GM23248 (cell line): ENCODE measurements around the gene EHD4. TPM values are rescaled to one million over a fixed set of nuclear protein-coding genes. Genes with fewer than 3 reads are reported as not detected.

Experiments
- DNase-seq: peaks from one replicate; pipeline ENCODE4 v3.0.0-alpha.2; 2015
- H2AFZ ChIP-seq: fragments of 200-600 bp; sonication (generic); 2 replicates; pipeline ENCODE4 v1.6.1; 2016; ENCODE audit warnings: antibody characterized with exemption
- H3F3A ChIP-seq: fragments of 200-600 bp; sonication (generic); 2 replicates; pipeline ENCODE4 v1.6.1; 2016; ENCODE audit warnings: mild to moderate bottlenecking, antibody characterized with exemption, mixed run types; ENCODE audit not compliant: insufficient read depth
- H3K27ac ChIP-seq: fragments of 200-600 bp; sonication (generic); 2 replicates; pipeline ENCODE4 v1.5.1; 2016; ENCODE audit warnings: mild to moderate bottlenecking
- H3K27me3 ChIP-seq: fragments of 200-600 bp; sonication (generic); replicated peaks from 2 replicates; pipeline ENCODE4 v1.6.1; 2016; ENCODE audit warnings: mild to moderate bottlenecking; ENCODE audit not compliant: insufficient read depth
- H3K36me3 ChIP-seq: fragments of 200-600 bp; sonication (generic); 2 replicates; pipeline ENCODE4 v1.6.1; 2016; ENCODE audit warnings: low read depth, mild to moderate bottlenecking
- H3K4me1 ChIP-seq: fragments of 200-600 bp; sonication (generic); 2 replicates; pipeline ENCODE4 v1.6.1; 2016; ENCODE audit warnings: mild to moderate bottlenecking; ENCODE audit not compliant: insufficient read depth
- H3K4me2 ChIP-seq: fragments of 200-600 bp; sonication (generic); one replicate; pipeline ENCODE4 v1.6.1; 2016; ENCODE audit warnings: mild to moderate bottlenecking; ENCODE audit not compliant: unreplicated experiment
- H3K4me3 ChIP-seq: fragments of 200-600 bp; sonication (generic); 2 replicates; pipeline ENCODE4 v1.5.1; 2016; ENCODE audit warnings: mild to moderate bottlenecking
- H3K79me2 ChIP-seq: fragments of 200-600 bp; sonication (generic); 2 replicates; pipeline ENCODE4 v1.6.1; 2016; ENCODE audit warnings: mild to moderate bottlenecking; ENCODE audit not compliant: insufficient read depth
- H3K9ac ChIP-seq: fragments of 200-600 bp; sonication (generic); 2 replicates; pipeline ENCODE4 v1.6.1; 2016; ENCODE audit warnings: mild to moderate bottlenecking
- H3K9me2 ChIP-seq: fragments of 200-600 bp; sonication (generic); 2 replicates; pipeline ENCODE4 v1.6.1; 2016; ENCODE audit warnings: mixed run types, mild to moderate bottlenecking, moderate library complexity; ENCODE audit not compliant: insufficient read depth
- H3K9me3 ChIP-seq: fragments of 200-600 bp; sonication (generic); one replicate; pipeline ENCODE4 v1.6.1; 2017; ENCODE audit warnings: low read depth
- H4K20me1 ChIP-seq: fragments of 200-600 bp; sonication (generic); 2 replicates; pipeline ENCODE4 v1.6.0; 2016; ENCODE audit not compliant: insufficient read depth
- EZH2 ChIP-seq: fragments of 200-600 bp; sonication (generic); IDR thresholded peaks from 2 replicates; pipeline ENCODE4 v1.6.1; 2018; ENCODE audit warnings: antibody characterized with exemption, mild to moderate bottlenecking; ENCODE audit not compliant: insufficient read depth, poor library complexity, severe bottlenecking
- EZH2phosphoT487 ChIP-seq: fragments of 200-600 bp; sonication (generic); IDR thresholded peaks from 2 replicates; pipeline ENCODE4 v1.6.1; 2018; ENCODE audit warnings: antibody characterized with exemption, moderate library complexity, mild to moderate bottlenecking, low read depth; ENCODE audit not compliant: insufficient read depth
- WGBS, 2 experiments: methylation state at CpG; one replicate each; pipeline ENCODE4 v1.1.6; 2015 to 2017; ENCODE audit warnings: low lambda C conversion rate in 2 of 2, low coverage in 1 of 2; ENCODE audit errors: missing lambda C conversion rate in 2 of 2; 5-methylcytosine and 5-hydroxymethylcytosine counted together
- in situ Hi-C: fragments of 300-500 bp; cut with MboI; formaldehyde crosslinking; loops from 2 replicates; pipeline ENCODE4 v1.15.0; 2020
- polyA plus RNA-seq: library from polyadenylated mRNA; unstranded; fragments of >200 nt; fragmentation: Nextera tagmentation; extraction: Ambion mirVana; gene quantifications from 2 replicates; pipeline ENCODE4 v1.2.1, GENCODE V29; 2016
- total RNA-seq: library from RNA; depleted of rRNA; stranded (reverse); fragments of >200 nt; shearing (Covaris generic); gene quantifications from 2 replicates; pipeline ENCODE4 v1.2.3, GENCODE V29; 2014

Gene EHD4
- total and polyA plus RNA-seq, 2 experiments from 2014 or later = 17.7 to 18.7 TPM

DNA sequence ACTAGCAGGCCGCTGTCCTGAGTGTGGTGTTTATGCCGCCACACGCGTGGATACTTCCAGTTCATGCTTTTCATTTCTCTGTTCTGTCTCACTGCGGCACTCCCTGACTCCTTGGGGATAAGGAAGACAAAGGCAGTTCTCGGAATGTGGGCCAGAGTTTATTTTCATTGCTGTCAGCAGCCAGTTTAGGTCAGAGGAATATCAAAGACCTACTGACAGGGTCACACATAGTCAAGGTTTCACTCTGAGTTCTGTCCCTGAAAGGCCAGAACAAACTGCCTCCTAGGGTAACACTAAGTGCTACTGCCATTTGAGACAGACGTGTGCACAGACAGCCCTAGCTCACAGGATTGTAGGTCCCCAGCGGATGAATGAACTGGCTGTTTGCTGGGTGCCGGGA lies 51.2 kb downstream of the EHD4 start:
- Histone ChIP-seq H3K9me2 (no peaks in the 10 kb centered on the region), H3K9me3 (no peaks in the 10 kb centered on the region), H3K27me3 (no peaks in the 10 kb centered on the region), H3K4me1 (peaks cover 8% of the 10 kb centered on the region), H3K27ac (no peak overlapping the region), H3K4me2 (no peak overlapping the region), H3K79me2 (peaks cover 5% of the 10 kb centered on the region), H3F3A (peaks cover 5% of the 10 kb centered on the region), H3K36me3 (no peaks in the 10 kb centered on the region), H3K9ac (no peak overlapping the region), H3K4me3 (no peak overlapping the region), H4K20me1 (no peaks in the 10 kb centered on the region), H2AFZ (no peak overlapping the region)
- TF ChIP-seq EZH2 (no peak), EZH2phosphoT487 (no peak)
- DNase-seq = no peak
- in situ Hi-C loops = no loop called here
- 92 to 96% methylated on average over 9 of the region's 9 CpGs for WGBS, 2 experiments

DNA sequence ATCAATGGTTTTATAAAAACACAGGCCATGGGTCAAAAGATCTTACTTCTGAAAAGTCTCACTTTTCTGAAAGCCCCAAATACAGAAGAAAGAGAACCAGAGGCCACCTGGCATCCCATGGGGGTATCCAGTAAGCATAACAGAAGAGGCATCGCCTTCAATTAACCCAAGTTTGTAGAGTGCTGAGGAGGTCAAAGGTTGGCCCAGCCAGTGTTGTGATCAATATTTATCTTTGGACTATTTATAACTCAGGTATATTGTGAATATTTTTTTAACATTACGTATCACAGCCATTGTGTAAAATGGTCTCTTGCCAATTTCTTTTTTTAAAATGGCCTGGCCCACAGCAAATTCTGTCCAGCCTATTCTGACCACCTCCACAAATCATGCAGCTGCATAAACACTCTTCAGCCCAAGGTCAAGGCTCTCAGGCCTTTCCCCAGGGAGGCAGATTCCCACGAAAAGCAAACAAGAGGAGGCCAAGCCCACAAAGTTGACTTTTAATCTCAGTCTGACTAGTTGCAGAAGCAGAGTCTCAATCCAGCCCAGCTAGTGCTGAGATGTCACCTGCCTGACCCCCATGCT lies 52.3 kb downstream of the EHD4 start:
- no peak overlapping the region for H3K9ac ChIP-seq
- in situ Hi-C loops = no loop called here

DNA sequence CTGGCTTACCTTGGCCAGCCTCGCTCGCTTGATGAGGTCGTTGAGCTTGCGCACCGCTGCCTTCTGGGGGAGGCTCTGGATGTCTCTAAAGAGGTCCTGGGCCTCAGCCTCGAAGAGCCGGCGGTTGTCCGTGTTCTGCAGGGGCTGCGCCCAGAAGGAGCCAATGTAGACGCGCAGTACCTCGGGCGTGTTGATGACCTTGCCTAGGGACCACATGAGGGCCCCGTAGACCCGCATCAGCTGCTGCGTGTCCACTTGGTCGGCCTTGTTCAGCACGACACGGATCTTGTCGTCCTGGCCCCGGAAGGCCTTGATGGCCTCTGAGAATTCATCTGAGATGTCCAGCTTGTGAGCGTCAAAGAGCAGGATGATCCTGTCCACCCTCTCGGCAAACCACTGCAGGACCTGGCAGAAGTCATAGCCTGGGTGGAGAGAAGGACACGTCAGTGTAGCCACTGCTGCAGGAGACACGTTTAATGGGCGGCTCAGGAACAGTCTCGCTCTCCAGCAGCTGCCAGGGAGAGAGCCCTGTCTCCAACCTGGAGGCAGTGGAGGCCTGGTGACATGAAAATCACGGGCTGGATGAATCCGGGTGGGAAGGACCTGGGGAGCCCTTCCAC lies 53.0 kb downstream of the EHD4 start:
- 94% methylated on average over 29 to 30 of the region's 30 CpGs for WGBS, 2 experiments
- Histone ChIP-seq H3K79me2 (peaks cover 6% of the 10 kb centered on the region), H3K4me1 (peaks cover 7% of the 10 kb centered on the region; the same call in 1 of the 2 replicates), H3K27ac (no peak overlapping the region), H2AFZ (no peak overlapping the region), H3K9ac (no peak overlapping the region), H3K4me2 (no peak overlapping the region), H3K36me3 (no peaks in the 10 kb centered on the region), H3F3A (peaks cover 5% of the 10 kb centered on the region; the same call in 1 of the 2 replicates), H4K20me1 (no peaks in the 10 kb centered on the region), H3K9me2 (no peaks in the 10 kb centered on the region), H3K4me3 (no peak overlapping the region), H3K9me3 (no peaks in the 10 kb centered on the region), H3K27me3 (no peaks in the 10 kb centered on the region)
- in situ Hi-C loops = no loop called here
- TF ChIP-seq EZH2phosphoT487 (no peak), EZH2 (no peak)
- no peak for DNase-seq

More for the DNA sequence above, 52.3 kb downstream of the EHD4 start:
- TF ChIP-seq EZH2phosphoT487 = no peak
- TF ChIP-seq EZH2 = no peak
- no peak for DNase-seq
- H4K20me1 ChIP-seq = no peaks in the 10 kb centered on the region
- H3K27me3 ChIP-seq = no peaks in the 10 kb centered on the region
- peaks cover 7% of the 10 kb centered on the region; the same call in 1 of the 2 replicates for H3K4me1 ChIP-seq
- H3K9me3 ChIP-seq = no peaks in the 10 kb centered on the region
- no peaks in the 10 kb centered on the region for H3K9me2 ChIP-seq
- H3K36me3 ChIP-seq = no peaks in the 10 kb centered on the region
- WGBS, 2 experiments = 92 to 95% methylated on average over 3 of the region's 3 CpGs
- H3K79me2 ChIP-seq = peaks cover 6% of the 10 kb centered on the region
- H3K4me3 ChIP-seq = no peak overlapping the region
- peaks cover 5% of the 10 kb centered on the region; the same call in 1 of the 2 replicates for H3F3A ChIP-seq
- no peak overlapping the region for H3K27ac ChIP-seq
- no peak overlapping the region for H3K4me2 ChIP-seq
- no peak overlapping the region for H2AFZ ChIP-seq

DNA sequence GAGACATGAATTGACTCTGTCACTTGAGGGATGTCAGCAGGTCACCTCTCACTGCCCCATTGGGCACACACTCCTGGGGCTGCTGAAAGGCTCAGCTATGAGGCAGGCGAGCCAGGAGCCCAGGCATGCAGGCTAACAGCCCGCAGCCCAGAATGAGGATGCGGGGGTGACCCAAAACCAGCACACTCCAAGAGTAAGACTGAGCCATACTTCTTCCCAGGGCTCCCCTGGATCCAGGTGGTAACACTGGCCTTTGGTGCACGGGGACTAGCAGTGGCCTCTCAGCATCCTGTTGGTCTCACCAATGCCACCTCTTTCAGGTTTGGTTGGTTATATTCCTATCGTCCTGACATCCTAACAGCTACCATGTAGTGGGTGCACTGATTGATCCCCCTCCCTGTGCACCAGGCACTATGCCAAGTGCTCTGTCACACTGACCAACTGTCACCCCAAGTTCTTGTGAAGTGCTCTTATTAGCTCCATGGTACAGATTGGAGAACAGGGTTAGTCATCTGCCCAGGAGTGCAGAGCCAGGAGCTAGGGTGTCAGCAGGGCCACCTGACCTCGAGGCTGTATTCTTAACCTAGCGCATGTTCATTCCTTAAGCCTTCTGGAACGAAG lies 53.7 kb downstream of the EHD4 start:
- no peaks in the 10 kb centered on the region for H4K20me1 ChIP-seq
- no peaks in the 10 kb centered on the region for H3K9me2 ChIP-seq
- H3K27me3 ChIP-seq = no peaks in the 10 kb centered on the region
- H3F3A ChIP-seq = peaks cover 5% of the 10 kb centered on the region; the same call in 1 of the 2 replicates
- no peaks in the 10 kb centered on the region for H3K36me3 ChIP-seq
- TF ChIP-seq EZH2phosphoT487 = no peak
- TF ChIP-seq EZH2 = no peak
- H3K4me3 ChIP-seq = no peak overlapping the region
- H3K79me2 ChIP-seq = peaks cover 6% of the 10 kb centered on the region
- no peak overlapping the region for H3K4me2 ChIP-seq
- H3K4me1 ChIP-seq = peaks cover 7% of the 10 kb centered on the region; the same call in 1 of the 2 replicates
- WGBS, 2 experiments = 91 to 95% methylated on average over 8 of the region's 8 CpGs
- H3K27ac ChIP-seq = no peak overlapping the region
- H3K9me3 ChIP-seq = no peaks in the 10 kb centered on the region
- DNase-seq = no peak
- in situ Hi-C loops = no loop called here
- no peak overlapping the region for H2AFZ ChIP-seq
- no peak overlapping the region for H3K9ac ChIP-seq
